NCI-H1417 (cell line): ENCODE measurements around the gene MSI2.
A peak's percentile ranks its signal among the peaks of the same experiment; 100 is the strongest.

ENCODE experiments used
- DNase-seq, 3 experiments: peaks; one replicate each; lab custom pipeline; 2025; lab: John Stamatoyannopoulos, UW

MSI2 gene

GRCh38 chr17:57634713-57635465, 378.6 kb downstream of the MSI2 start:
- no peak for DNase-seq

GRCh38 chr17:57636274-57636673, 380.0 kb downstream of the MSI2 start:
- DNase-seq, result no peak

DNA sequence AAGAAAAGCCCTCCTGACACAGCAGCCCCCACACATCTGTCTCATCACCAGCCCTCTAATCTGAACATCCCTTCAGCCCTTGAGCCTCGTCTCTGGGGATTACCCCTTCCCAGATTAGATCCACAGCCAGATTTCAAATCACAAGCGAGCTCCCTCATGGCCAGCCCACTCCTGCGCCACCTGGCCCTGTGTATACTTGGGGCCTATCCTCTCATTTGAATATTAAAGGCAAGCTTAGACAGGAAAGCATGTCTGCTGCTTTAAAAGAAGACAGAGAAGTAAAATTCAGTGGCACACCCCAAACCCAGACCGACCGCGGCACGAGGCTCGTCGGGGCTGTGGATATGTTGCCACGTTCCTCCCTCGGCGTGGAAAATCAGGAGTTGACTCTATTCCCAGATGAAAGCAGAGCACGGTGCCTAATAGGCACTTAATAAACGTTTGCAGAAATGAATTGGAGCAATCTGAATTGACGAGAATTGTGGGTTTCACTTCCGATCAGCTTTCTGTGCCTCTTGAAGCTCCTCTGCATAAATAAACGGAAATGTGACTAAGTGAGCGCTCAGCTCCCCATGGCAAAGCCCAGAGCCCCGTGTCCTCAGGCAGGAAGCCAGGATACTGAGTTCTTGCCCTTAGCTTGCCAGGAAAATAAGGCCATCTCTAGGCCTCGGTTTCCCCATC, 380.8 kb downstream of the MSI2 start:
- DNase-seq, result no peak

DNA sequence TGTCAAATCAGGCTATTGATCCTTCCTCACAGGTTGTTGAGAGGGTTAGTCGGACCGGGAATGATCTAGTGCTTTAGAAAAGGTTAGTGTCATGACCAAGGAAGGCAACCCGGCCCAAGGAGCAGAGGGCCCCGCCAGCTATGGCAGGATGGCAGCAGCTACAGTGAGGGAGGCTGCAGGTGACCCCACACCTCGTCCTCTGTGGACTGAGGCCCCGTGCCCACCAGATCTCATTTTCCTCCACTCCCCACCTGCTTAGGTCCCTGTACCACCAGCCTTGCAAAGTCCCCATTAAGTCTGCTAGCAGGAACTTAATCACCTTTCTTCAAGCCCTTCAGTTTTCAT, 381.3 kb downstream of the MSI2 start:
- no peak for DNase-seq

- DNase-seq, result no peak
Measured at GRCh38 chr17:57638284-57638683, 382.0 kb downstream of the MSI2 start.

DNA sequence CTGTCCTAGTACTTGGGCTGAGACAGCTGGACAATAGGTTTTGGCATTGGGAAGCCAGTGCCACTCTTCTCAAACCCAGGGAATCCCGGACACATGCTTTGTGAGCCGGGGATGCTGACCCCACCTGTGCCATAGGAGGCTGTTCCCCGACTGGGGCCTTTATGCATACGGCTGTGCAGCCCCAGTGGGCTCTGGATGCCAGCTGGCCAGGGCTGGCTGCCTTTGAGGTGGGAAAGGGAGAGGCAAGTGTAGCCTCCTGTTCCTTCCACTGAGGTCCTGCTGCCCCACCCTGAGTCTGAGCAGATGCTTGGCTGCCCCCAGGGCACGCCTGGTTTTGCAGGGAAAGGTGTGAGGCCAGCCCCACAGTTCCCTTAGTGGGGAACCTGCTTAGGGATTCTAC, 383.1 kb downstream of the MSI2 start:
- no peak for DNase-seq

- no peak for DNase-seq
Measured at GRCh38 chr17:57640079-57640478, 383.8 kb downstream of the MSI2 start.

GRCh38 chr17:57641761-57642160, 385.4 kb downstream of the MSI2 start:
- DNase-seq, result no peak

- DNase-seq, result no peak
Measured at GRCh38 chr17:57643062-57643461, 386.7 kb downstream of the MSI2 start.

- no peak for DNase-seq
Measured at GRCh38 chr17:57644326-57644725, 388.0 kb downstream of the MSI2 start.

GRCh38 chr17:57645950-57646665, 389.8 kb downstream of the MSI2 start:
- no peak for DNase-seq

- DNase-seq, result no peak
Measured at GRCh38 chr17:57648720-57649119, 392.4 kb downstream of the MSI2 start.

DNA sequence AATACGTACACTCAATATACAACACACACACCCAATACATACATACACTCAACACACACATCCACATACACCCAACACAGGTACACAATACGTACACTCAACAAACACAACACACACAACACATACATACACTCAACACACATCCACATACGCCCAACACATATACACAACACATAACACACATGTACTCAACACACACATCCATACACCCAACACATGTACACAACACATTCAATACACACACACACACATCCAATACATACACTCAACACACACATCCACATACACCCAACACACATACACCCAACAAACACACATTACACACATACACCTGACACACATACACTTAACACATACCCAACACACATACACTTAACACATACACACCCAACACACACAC, 392.9 kb downstream of the MSI2 start:
- DNase-seq, result no peak

- no peak for DNase-seq
Measured at GRCh38 chr17:57649731-57650484, 393.6 kb downstream of the MSI2 start.

DNA sequence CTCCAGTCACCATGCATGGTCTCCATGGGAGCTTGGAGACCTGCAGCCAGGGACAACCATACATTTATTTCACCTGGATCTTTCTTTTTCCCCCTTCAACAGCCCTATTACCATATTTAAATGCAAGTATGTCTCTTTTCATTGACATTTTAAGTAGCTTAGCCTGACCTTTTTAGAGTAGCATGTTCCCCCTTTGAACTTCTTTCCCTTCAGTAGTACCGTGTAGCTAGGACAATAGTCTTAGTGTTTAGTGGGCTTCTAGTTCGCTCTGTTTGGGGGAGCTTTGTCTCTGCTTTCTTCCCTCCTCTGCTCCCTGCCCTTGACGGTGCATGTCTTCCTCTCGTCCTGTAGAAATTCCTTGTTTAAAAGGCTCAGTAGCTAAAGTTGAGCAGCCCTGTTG, 394.2 kb downstream of the MSI2 start:
- no peak for DNase-seq

GRCh38 chr17:57651451-57651850, 395.1 kb downstream of the MSI2 start:
- DNase-seq, result no peak

DNA sequence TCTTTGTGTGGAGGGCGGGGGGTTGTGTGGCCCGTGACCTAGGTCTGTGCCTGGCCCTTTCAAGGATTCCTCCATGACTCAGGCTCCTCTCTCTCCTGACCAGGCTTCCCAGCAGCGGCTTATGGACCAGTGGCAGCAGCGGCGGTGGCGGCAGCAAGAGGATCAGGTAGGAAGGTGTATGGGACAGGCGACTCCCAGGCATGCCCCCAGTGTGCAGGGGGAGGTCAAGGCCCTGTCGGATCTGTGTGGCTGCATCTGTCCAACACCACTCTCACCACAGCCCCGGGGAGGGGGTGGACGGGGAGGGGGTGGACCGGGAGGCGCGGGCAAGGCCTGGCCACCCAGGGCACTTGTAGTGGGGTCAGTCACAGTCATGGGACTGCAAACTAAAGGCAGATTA, 395.7 kb downstream of the MSI2 start:
- no peak for DNase-seq

DNA sequence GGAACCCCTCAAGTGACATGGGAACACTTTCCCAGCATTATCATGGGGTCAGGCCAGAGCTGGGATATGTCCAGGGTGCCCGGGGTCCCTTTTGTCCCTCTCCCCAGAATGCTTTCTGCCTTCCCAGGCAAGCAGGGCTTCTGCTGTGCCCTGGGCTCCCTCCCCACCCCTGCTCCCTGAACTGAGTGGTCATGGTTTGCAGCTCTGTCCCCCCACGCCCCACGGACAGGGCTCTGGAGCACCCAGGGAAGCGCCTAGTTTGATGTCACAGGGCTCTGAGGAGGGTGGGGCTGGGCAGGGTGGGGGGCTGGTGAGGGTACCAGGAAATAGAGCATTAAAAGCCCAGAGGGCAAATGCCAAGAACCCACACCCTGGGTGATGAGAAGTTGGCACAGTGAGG, 396.5 kb downstream of the MSI2 start:
- no peak for DNase-seq

- no peak for DNase-seq
Measured at GRCh38 chr17:57653279-57653678, 397.0 kb downstream of the MSI2 start.

GRCh38 chr17:57654040-57654775, 397.9 kb downstream of the MSI2 start:
- DNase-seq, result no peak

- peak in 2 of 3 experiments; percentile 41 to 71 for DNase-seq
Measured at GRCh38 chr17:57655553-57655952, 399.2 kb downstream of the MSI2 start.

DNA sequence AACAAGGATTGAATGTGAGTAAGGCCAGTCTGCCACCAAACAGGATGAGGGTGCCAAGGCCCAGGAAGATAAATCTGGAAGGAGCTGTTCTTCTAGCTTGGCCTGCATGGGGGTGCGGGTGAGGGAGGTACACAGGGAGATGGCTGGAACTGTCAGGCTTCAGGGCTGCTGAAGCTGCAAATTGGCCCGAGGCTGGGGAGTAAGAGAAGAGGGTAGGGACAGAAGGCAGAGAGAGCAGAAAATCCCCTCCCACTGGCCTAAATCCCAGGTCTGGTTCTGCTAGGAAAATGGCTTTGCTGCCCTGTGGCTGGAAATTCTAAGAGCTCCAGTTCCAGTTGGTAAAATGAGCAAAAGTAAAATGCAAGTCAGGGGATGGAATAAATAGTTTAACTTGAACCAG, 400.9 kb downstream of the MSI2 start:
- no peak for DNase-seq
